Measurements from ENCODE around the gene TAC4. TPM values are rescaled to one million over a fixed set of nuclear protein-coding genes. Genes with fewer than 3 reads are reported as not detected.
A peak's percentile ranks its signal among the peaks of the same experiment; 100 is the strongest.

Gene TAC4
- total and polyA plus RNA-seq, 10 of the 15 experiments (the other 5 are each of a cell fraction or from before 2014, with no cell fraction given): not detected

GRCh38 chr17:49788478-49789242 lies 59.2 kb downstream of the TAC4 start, which contains the start of gene KAT7:
Gene KAT7, plus strand, starts transcription at chr17:49788681. Its CDS starts 154 bp downstream, at chr17:49788835.
- BruUV-seq (replicated peaks): no TSS peak
- ChIA-PET SMC1A (ENCODE audit: uncharacterized antibody, unreplicated experiment) (interaction anchor here (0.8 to 4.0 kb wide), 13 partner anchors 15 to 293 kb away, joined by 3 to 25 read pairs (median 4); partner anchors contain the start of gene SLC35B1), RAD21 (ENCODE audit: unreplicated experiment) (interaction anchor here (0.6 to 2.2 kb wide), 11 partner anchors 12 to 221 kb away, joined by 3 to 20 read pairs (median 5); partner anchors contain the start of genes FAM117A and SLC35B1), CTCF (interaction anchor here (0.6 to 3.9 kb wide), 10 partner anchors 12 to 218 kb away, joined by 3 to 34 read pairs (median 6); partner anchors contain the start of gene SLC35B1), POLR2A (interaction anchor here (0.6 to 3.0 kb wide), 7 partner anchors 22 to 92 kb away, joined by 3 to 27 read pairs (median 7); partner anchors contain the start of genes FAM117A and SLC35B1)
- FAIRE-seq: peak; percentile 98
- Histone ChIP-seq H3K9ac (ENCODE audit: control insufficient read depth, insufficient read depth, low read length) (peak within 1 kb of the TSS; percentile 99), H3K4me2 (ENCODE audit: control insufficient read depth, insufficient read depth) (peak within 1 kb of the TSS; percentile 95), H3K4me1 (ENCODE audit: control insufficient read depth, insufficient read depth, low read length) (peaks cover 6% of the 10 kb centered on the region), H2AFZ (ENCODE audit: control insufficient read depth, low read depth, low read length) (peak within 1 kb of the TSS; percentile 92), H3K4me3 (peak within 1 kb of the TSS; percentile 91), H3K27ac (ENCODE audit: control insufficient read depth, insufficient read depth) (peak within 1 kb of the TSS; percentile 99), H3K27me3 (replicated peaks in 1 of 2; ENCODE audit: control insufficient read depth in 2 of 2, insufficient read depth in 2 of 2, low read length in 1 of 2) (no peaks in the 10 kb centered on the region), H4K20me1 (ENCODE audit: control insufficient read depth, insufficient read depth) (no peaks in the 10 kb centered on the region), H3K36me3 (ENCODE audit: control insufficient read depth in 2 of 2, insufficient read depth in 2 of 2, low read length in 1 of 2) (peaks cover 0 to 14% of the 10 kb centered on the region in 2 experiments; a peak in 3 of 4 replicates), H3K9me3 (replicated peaks; ENCODE audit: control insufficient read depth, insufficient read depth, low read length) (no peaks in the 10 kb centered on the region), H3K79me2 (ENCODE audit: control insufficient read depth, insufficient read depth, low read length) (peaks cover 38% of the 10 kb centered on the region)
- intact Hi-C loops (cut with micrococcal nuclease; ENCODE audit: unreplicated experiment) (loop anchor here (1.0 to 2.0 kb wide), 3 partner anchors 42 to 446 kb away; no protein-coding TSS in a partner anchor), in situ Hi-C loops (cut with MboI) (loop anchor here (5.0 kb wide), 2 partner anchors 81 to 216 kb away; partner anchors contain the start of gene SLC35B1)
- under 1% methylated on average over 59 of the region's 59 CpGs for WGBS (ENCODE audit: insufficient coverage, insufficient replicate concordance, low lambda C conversion rate, missing lambda C conversion rate)
- DNase-seq (ENCODE audit: low read depth, low spot score): peak; percentile 99
- peak; percentile 96 for ATAC-seq
- TF ChIP-seq PBX3 (IDR thresholded peaks at IDR 0.05; ENCODE audit: insufficient replicate concordance, low read depth, low read length): peak; percentile 96
- peak; percentile 53 for TF ChIP-seq SMAD1 (IDR thresholded peaks at IDR 0.05; ENCODE audit: low read depth, partially characterized antibody)
- TF ChIP-seq SP1 (IDR thresholded peaks at IDR 0.05; ENCODE audit: low read depth, low read length): peak; percentile 99
- TF ChIP-seq ZNF687 (IDR thresholded peaks at IDR 0.05): peak; percentile 21; the same call in 1 of the 2 replicates
- no peak for TF ChIP-seq SUPT20H (IDR thresholded peaks at IDR 0.05; ENCODE audit: borderline replicate concordance, control insufficient read depth, low read depth, low read length)
- TF ChIP-seq MEF2B (IDR thresholded peaks at IDR 0.05; ENCODE audit: partially characterized antibody, poor library complexity, severe bottlenecking): no peak
- peak; percentile 56; the same call in 1 of the 2 replicates for TF ChIP-seq RFX5 (IDR thresholded peaks at IDR 0.05; ENCODE audit: low read depth, low read length)
- no peak for TF ChIP-seq BMI1 (IDR thresholded peaks at IDR 0.05; ENCODE audit: borderline replicate concordance)
- peak; percentile 30; the same call in 1 of the 2 replicates for TF ChIP-seq ESRRA (IDR thresholded peaks at IDR 0.05; ENCODE audit: low read length)
- TF ChIP-seq ZZZ3 (IDR thresholded peaks at IDR 0.05; ENCODE audit: control insufficient read depth, insufficient read length, low read depth): no peak
- TF ChIP-seq TCF12 (IDR thresholded peaks at IDR 0.05; ENCODE audit: low read depth, low read length): no peak
- 0 out of 2 replicates have a peak, but pooled peaks have one; percentile 10 for TF ChIP-seq ZBTB33 (IDR thresholded peaks at IDR 0.05)
- 0 out of 2 replicates have a peak, but pooled peaks have one; percentile 19 for TF ChIP-seq STAT1 (conservative IDR thresholded peaks at IDR 0.05)
- no peak for TF ChIP-seq CHD4 (IDR thresholded peaks at IDR 0.05)
- peak; percentile 32; the same call in 2 of the 3 replicates for TF ChIP-seq POU2F2 (IDR thresholded peaks at IDR 0.05; ENCODE audit: borderline replicate concordance, low read depth, low read length)
